ENCODE data around the gene TBKBP1. TPM values are rescaled to one million over a fixed set of nuclear protein-coding genes. Genes with fewer than 3 reads are reported as not detected.

TBKBP1 gene
- polyA plus RNA-seq, 2 of the 4 experiments (the other 2 are of a cell fraction): 3.4 to 9.3 TPM

- TF ChIP-seq REST (IDR thresholded peaks at IDR 0.05): no peak
- TF ChIP-seq JUNB (IDR thresholded peaks at IDR 0.05): no peak
- no peak for TF ChIP-seq E2F6 (IDR thresholded peaks at IDR 0.05; ENCODE audit: borderline replicate concordance, low read depth)
- no peak for TF ChIP-seq TFCP2L1 (CRISPR knock-in tag; IDR thresholded peaks at IDR 0.05)
- TF ChIP-seq JUN (IDR thresholded peaks at IDR 0.05): no peak
- TF ChIP-seq CEBPB (IDR thresholded peaks at IDR 0.05): no peak
- TF ChIP-seq HES2 (IDR thresholded peaks at IDR 0.05): no peak
- TF ChIP-seq HEYL (CRISPR knock-in tag; IDR thresholded peaks at IDR 0.05): no peak
Measured at GRCh38 chr17:47730681-47731080, 36.7 kb downstream of the TBKBP1 start (continued).

- Histone ChIP-seq H3K4me2 (no peak overlapping the region), H3K4me3 (no peak overlapping the region), H3K4me1 (0 out of 3 replicates have a peak, but pooled peaks cover 4% of the 10 kb centered on the region), H3K27ac (no peak overlapping the region), H3K9me3 (no peaks in the 10 kb centered on the region)
- no peak for FAIRE-seq
- no peak for ATAC-seq
- TF ChIP-seq RFX5 (IDR thresholded peaks at IDR 0.05): no peak
- TF ChIP-seq BHLHE40 (IDR thresholded peaks at IDR 0.05; ENCODE audit: low read depth, low read length): no peak
- no peak for TF ChIP-seq RNF2 (IDR thresholded peaks at IDR 0.05; ENCODE audit: borderline replicate concordance, low read depth)
- no peak for TF ChIP-seq HMGXB4 (CRISPR knock-in tag; IDR thresholded peaks at IDR 0.05; ENCODE audit: borderline replicate concordance)
- no peak for TF ChIP-seq ESRRA (IDR thresholded peaks at IDR 0.05; ENCODE audit: borderline replicate concordance, low read length)
- TF ChIP-seq HOXB13 (CRISPR knock-in tag; IDR thresholded peaks at IDR 0.05; ENCODE audit: low read depth): no peak
- no peak for TF ChIP-seq RARB (CRISPR knock-in tag; IDR thresholded peaks at IDR 0.05)
- no peak for TF ChIP-seq RAD21 (conservative IDR thresholded peaks at IDR 0.05 in 1 of 2, IDR thresholded peaks at IDR 0.05 in 1 of 2)
- no peak for TF ChIP-seq POLR2AphosphoS2 (conservative IDR thresholded peaks at IDR 0.05; ENCODE audit: low read length)
- no peak for TF ChIP-seq E2F6 (IDR thresholded peaks at IDR 0.05; ENCODE audit: borderline replicate concordance, low read depth)
- TF ChIP-seq RCOR1 (IDR thresholded peaks at IDR 0.05; ENCODE audit: low read depth, low read length): no peak
- TF ChIP-seq MAZ (IDR thresholded peaks at IDR 0.05; ENCODE audit: borderline replicate concordance, low read depth, low read length): no peak
- no peak for TF ChIP-seq GATA3 (IDR thresholded peaks at IDR 0.05; ENCODE audit: borderline replicate concordance)
- TF ChIP-seq CTCF (IDR thresholded peaks at IDR 0.05): no peak
- TF ChIP-seq EP300 (IDR thresholded peaks at IDR 0.05): no peak
- TF ChIP-seq HDAC2 (IDR thresholded peaks at IDR 0.05): no peak
- no peak for TF ChIP-seq POLR2A (IDR thresholded peaks at IDR 0.05; ENCODE audit: low read length)
- ChIA-PET CTCF (interaction anchor here (0.6 to 11.2 kb wide), 12 partner anchors 10 to 219 kb away, joined by 3 to 87 read pairs (median 4); no protein-coding TSS in a partner anchor), POLR2A (no interaction called here)
- no peak for DNase-seq (ENCODE audit: low read depth in 1 of 2, low spot score in 1 of 2)
- WGBS (ENCODE audit: missing lambda C conversion rate): 54% methylated on average over 2 of the region's 2 CpGs
Measured at GRCh38 chr17:47731396-47731795, 37.4 kb downstream of the TBKBP1 start.

All from A549 (cell line).